GM18526 (cell line): Measurements from ENCODE around the gene TMEM233.

Source experiments
- POLR2A ChIP-seq: IDR thresholded peaks from 3 replicates; pipeline ENCODE4 v1.6.1; 2011; ENCODE audit not compliant: insufficient read length; ENCODE audit errors: extremely low read depth

The TMEM233 gene

GRCh38 chr12:119593578-119594398 is at the start of gene TMEM233:
TSS of gene TMEM233 (plus strand) at chr12:119593774. CDS start at chr12:119593849, 75 bp downstream.
- TF ChIP-seq POLR2A = no peak

DNA sequence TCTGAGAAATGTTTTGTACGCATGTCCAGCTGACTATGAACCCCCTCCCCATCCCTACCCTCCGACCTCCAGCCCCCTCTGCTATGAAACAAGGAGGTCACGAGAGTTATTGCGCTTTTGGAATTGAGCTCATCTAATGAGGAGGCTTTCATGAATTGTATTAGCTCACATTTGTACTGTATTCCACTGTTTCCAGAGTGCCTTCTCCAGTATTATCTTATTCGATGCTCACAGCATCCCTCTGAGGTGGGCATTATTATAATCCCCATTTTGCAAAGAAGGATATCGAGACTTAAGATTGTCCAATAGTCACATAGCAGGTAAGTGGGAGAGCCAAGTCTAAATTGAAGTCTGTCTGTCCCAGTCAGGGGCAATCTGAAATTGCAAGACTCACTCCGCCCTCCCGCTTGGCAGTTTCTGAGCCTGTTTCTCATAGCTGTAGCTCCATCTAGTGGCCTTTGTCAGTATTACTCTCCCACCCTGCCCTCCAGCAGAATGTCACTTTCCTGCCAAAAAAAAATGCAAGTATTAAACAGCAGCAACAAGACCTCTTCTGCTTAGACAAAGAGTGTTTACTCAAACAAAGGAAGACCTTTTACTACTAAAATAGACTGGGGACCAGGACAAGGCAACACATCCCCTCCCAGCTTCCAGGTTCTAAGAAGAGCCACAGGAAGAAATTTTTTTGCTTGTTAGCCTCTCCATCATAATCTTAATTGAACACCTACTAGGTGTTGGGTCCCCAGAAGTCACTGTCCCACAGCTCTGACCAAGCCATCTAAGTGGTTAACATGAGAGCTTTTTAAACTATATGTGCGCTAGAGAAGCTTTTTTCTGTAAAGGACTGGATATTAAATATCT is 48.6 kb upstream of the TMEM233 start:
- TF ChIP-seq POLR2A = no peak

DNA sequence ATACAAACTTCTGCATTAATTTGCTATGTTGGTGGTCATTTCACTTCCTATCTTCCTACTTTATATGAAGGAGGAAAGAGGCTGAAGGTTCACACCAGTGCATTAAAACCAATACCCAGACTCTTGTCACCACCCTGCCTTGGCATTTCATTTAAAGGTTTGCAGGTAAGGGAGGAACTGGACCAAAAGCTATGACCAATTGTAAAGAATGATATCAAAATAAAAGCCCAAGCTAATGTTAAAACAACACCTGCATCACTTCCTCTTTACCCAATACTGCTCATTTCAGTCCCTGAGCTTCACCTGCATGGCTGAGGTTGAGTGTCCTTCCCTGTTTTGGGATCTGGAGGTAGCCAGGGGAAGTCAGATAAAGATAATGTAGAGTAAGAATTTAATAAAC is 47.2 kb upstream of the TMEM233 start:
- no peak for TF ChIP-seq POLR2A

GRCh38 chr12:119547001-119547400 is 46.6 kb upstream of the TMEM233 start:
- TF ChIP-seq POLR2A = no peak

DNA sequence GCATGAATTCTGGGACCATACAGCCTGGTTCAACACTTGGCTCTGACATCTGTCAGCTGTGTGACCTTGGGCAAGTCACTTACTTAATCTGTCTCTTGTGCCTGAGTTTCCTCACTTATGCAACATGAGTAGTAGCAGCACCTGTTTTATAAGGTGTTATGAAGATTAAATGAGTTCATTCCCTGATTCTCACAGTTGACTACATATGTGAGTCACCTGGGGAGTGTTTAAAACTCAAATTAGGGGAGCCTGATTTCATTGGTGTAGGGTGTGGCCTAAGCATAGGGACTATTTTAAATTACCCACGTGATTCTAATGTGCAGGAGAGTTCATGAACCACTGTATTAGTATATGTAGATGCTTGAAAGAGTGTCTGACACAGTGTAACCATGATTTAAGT is 36.7 kb upstream of the TMEM233 start:
- no peak for TF ChIP-seq POLR2A

- no peak for TF ChIP-seq POLR2A
Observed at GRCh38 chr12:119565404-119565803, 28.2 kb upstream of the TMEM233 start.

- no peak for TF ChIP-seq POLR2A
Observed at GRCh38 chr12:119570771-119571170, 22.8 kb upstream of the TMEM233 start.

DNA sequence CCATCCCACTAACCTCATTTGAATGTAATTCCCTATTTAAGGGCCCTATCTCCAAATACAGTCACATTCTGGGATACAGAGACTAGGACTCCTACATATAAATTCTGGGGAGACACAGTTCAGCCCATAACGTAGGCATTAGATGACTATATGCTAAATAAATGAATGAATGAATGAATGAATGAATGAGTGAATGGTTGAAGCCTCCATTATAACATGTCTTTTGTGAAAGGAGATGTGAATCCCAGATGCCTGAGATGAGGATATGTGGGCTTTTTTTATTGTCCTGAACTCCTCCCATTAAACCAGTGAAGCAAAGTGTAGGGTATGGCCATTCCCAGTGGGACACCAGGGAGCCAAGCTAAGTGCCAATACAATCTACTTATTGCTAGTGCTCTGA is 20.5 kb upstream of the TMEM233 start:
- TF ChIP-seq POLR2A = no peak

DNA sequence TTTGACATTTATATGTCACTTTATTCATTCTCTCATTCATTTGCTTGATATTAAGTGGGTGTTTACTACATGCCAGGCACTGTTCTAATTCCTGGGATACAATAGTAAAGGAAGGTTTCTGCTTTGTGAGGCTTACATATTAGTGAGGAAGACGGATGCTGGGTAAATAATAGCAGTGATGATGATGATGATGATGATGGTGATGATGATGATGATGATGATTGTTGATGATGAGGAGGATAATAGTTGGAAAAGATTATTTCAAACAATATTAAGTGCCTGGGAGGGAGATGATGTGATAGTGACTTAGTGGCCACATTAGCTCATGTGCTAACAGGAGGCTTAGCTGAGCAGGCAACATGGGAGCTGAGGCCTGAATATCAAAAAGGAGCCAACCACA is 19.3 kb upstream of the TMEM233 start:
- no peak for TF ChIP-seq POLR2A

- no peak for TF ChIP-seq POLR2A
Observed at GRCh38 chr12:119576118-119576810, 17.3 kb upstream of the TMEM233 start.

GRCh38 chr12:119576915-119577314 is 16.7 kb upstream of the TMEM233 start:
- TF ChIP-seq POLR2A = no peak

DNA sequence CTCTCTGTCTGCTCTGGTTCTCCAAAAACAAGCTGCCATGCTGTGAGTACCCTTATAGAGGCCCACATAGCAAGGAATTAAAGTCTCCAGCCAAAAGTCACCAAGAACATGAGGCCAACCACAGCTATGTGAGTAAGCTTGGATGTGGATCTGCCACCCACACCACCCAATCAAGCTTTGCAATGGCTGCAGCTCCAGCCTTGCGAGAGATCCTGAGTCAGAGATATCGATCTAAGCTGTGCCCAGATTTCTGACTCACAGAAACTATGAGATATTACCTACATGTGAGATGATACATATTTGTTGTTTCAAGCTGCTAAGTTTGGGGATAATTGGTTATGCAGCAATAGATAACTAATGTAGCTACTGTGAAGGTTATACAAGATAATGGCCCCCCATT is 15.5 kb upstream of the TMEM233 start:
- TF ChIP-seq POLR2A = no peak

GRCh38 chr12:119589097-119589496 is 4.5 kb upstream of the TMEM233 start:
- no peak for TF ChIP-seq POLR2A

DNA sequence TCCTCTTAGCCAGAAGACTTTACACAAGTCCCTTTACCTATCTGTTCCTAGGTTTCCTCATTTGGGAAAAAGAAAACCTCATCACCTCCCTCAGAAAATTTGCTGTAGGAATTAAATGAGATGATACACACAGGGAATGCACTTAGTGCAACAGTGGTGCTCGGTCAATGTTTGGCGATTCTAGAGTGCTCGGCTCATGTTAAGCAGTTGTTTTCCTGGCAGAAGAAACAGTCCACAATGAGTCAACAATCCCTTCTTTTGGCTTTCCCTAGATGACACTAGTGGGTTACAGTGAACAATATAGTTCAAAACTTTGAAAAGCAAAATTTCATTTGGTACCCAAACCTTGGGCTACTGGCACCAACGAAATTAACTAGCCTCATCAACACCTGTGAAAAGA is 3.9 kb upstream of the TMEM233 start:
- no peak for TF ChIP-seq POLR2A

- no peak for TF ChIP-seq POLR2A
Observed at GRCh38 chr12:119592232-119592631, 1.3 kb upstream of the TMEM233 start.

DNA sequence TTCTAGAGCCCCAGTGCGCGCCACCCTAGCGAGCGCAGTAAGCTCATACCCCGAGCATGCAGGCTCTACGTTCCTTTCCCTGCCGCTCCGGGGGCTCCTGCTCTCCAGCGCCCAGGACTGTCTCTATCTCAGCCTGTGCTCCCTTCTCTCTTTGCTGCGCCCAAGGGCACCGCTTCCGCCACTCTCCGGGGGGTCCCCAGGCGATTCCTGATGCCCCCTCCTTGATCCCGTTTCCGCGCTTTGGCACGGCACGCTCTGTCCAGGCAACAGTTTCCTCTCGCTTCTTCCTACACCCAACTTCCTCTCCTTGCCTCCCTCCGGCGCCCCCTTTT is 791 bp downstream of the TMEM233 start:
- no peak for TF ChIP-seq POLR2A

- TF ChIP-seq POLR2A = no peak
Observed at GRCh38 chr12:119594772-119595445, 1.3 kb downstream of the TMEM233 start.
